Loucy (cell line): ENCODE results near the gene SLAIN2.

Source experiments
- EZH2phosphoT487 ChIP-seq: fragments of 200-600 bp; IDR thresholded peaks from 2 replicates; pipeline ENCODE4 v1.6.1; 2018; ENCODE audit warnings: antibody characterized with exemption, mild to moderate bottlenecking, moderate library complexity, borderline replicate concordance
- TF ChIP-seq, protein P1 (sequence below): fragments of 200-600 bp; sonication (generic); conservative IDR thresholded peaks from 2 replicates; pipeline ENCODE4 v1.5.1; 2014; ENCODE audit warnings: mild to moderate bottlenecking, antibody characterized with exemption, low read length

DNA sequence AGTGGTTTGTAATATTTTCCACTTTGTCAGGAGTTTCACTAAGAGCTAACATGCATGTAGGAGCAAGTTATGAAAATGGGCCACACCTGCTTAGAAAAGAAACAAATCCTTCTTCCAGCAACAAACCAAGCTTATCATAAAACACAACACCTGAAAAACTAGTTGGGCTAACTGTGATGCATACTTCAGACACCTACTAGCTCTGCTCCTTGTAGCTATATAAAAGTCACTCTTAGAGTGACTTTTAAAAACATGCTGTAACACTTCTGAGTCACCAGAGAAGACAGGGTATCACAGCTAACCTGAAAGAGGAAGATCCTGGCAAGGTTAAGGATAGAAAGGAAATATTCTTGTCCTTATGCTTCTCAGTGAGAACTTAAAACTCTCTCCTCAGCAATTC, 3.6 kb upstream of the SLAIN2 start:
- TF ChIP-seq, protein P1, sequence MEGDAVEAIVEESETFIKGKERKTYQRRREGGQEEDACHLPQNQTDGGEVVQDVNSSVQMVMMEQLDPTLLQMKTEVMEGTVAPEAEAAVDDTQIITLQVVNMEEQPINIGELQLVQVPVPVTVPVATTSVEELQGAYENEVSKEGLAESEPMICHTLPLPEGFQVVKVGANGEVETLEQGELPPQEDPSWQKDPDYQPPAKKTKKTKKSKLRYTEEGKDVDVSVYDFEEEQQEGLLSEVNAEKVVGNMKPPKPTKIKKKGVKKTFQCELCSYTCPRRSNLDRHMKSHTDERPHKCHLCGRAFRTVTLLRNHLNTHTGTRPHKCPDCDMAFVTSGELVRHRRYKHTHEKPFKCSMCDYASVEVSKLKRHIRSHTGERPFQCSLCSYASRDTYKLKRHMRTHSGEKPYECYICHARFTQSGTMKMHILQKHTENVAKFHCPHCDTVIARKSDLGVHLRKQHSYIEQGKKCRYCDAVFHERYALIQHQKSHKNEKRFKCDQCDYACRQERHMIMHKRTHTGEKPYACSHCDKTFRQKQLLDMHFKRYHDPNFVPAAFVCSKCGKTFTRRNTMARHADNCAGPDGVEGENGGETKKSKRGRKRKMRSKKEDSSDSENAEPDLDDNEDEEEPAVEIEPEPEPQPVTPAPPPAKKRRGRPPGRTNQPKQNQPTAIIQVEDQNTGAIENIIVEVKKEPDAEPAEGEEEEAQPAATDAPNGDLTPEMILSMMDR: no peak
- TF ChIP-seq EZH2phosphoT487: no peak
